ENCODE measurements around the gene GIPC2.

DNA sequence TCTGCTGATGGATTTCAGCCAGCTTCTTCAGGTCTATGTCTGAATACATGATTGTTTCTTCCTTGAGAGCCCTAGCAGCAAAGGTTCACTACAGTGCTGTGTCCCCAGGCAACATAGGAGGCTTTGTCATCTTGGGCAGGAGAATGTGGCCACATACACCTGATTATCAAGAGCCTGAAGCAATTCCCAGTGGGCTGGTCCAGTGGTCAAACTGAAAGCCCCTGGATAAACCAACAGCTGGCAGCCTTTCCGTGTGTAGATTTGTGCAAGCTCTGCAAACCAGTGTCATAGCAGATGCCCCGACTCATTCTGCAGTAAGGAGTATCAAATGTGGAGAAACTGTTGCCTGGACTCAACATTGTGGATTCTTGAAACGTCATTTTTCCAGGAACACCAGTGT lies 2.3 kb upstream of the GIPC2 start:
- TF ChIP-seq, protein P1, sequence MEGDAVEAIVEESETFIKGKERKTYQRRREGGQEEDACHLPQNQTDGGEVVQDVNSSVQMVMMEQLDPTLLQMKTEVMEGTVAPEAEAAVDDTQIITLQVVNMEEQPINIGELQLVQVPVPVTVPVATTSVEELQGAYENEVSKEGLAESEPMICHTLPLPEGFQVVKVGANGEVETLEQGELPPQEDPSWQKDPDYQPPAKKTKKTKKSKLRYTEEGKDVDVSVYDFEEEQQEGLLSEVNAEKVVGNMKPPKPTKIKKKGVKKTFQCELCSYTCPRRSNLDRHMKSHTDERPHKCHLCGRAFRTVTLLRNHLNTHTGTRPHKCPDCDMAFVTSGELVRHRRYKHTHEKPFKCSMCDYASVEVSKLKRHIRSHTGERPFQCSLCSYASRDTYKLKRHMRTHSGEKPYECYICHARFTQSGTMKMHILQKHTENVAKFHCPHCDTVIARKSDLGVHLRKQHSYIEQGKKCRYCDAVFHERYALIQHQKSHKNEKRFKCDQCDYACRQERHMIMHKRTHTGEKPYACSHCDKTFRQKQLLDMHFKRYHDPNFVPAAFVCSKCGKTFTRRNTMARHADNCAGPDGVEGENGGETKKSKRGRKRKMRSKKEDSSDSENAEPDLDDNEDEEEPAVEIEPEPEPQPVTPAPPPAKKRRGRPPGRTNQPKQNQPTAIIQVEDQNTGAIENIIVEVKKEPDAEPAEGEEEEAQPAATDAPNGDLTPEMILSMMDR (IDR thresholded peaks at IDR 0.05) = no peak
- no peak for TF ChIP-seq EZH2 (IDR thresholded peaks at IDR 0.05; ENCODE audit: borderline replicate concordance, insufficient read depth, low read depth, low read length, poor library complexity, severe bottlenecking)

All from B cell (primary cell).